GM23338 (cell line): ENCODE data around the gene SPCS2. TPM values are rescaled to one million over a fixed set of nuclear protein-coding genes. Genes with fewer than 3 reads are reported as not detected.

ENCODE experiments used
- ATAC-seq: fragments of 200-7000 bp; cut with Tn5 transposase; 3 replicates; pipeline ENCODE4 v1.9.1; 2020
- DNase-seq: peaks from one replicate; pipeline ENCODE4 v3.0.0-alpha.2; 2015; ENCODE audit warnings: low spot score
- H2AFZ ChIP-seq: fragments of 200-600 bp; sonication (generic); 2 replicates; pipeline ENCODE4 v1.8.0; 2016; ENCODE audit warnings: antibody characterized with exemption, mild to moderate bottlenecking, moderate library complexity
- H3F3A ChIP-seq: fragments of 200-600 bp; sonication (generic); replicated peaks from 2 replicates; pipeline ENCODE4 v1.8.0; 2017; ENCODE audit warnings: antibody characterized with exemption, mixed run types, low read depth
- H3K27ac ChIP-seq: fragments of 200-600 bp; sonication (generic); 2 replicates; pipeline ENCODE4 v1.6.1; 2016; ENCODE audit warnings: low read depth
- H3K27me3 ChIP-seq: fragments of 200-600 bp; sonication (generic); 2 replicates; pipeline ENCODE4 v1.8.0; 2016; ENCODE audit warnings: mild to moderate bottlenecking, mixed run types, moderate library complexity; ENCODE audit not compliant: insufficient read depth
- H3K36me3 ChIP-seq: fragments of 200-600 bp; sonication (generic); 2 replicates; pipeline ENCODE4 v1.8.0; 2016; ENCODE audit warnings: mild to moderate bottlenecking; ENCODE audit not compliant: insufficient read depth
- H3K4me1 ChIP-seq: fragments of 200-600 bp; sonication (generic); 2 replicates; pipeline ENCODE4 v1.8.0; 2016; ENCODE audit warnings: mild to moderate bottlenecking, moderate library complexity; ENCODE audit not compliant: insufficient read depth
- H3K4me2 ChIP-seq: fragments of 200-600 bp; sonication (generic); 2 replicates; pipeline ENCODE4 v1.7.1; 2017; ENCODE audit warnings: mixed run types
- H3K4me3 ChIP-seq: fragments of 200-600 bp; sonication (generic); 2 replicates; pipeline ENCODE4 v1.6.1; 2016; ENCODE audit warnings: mixed run types
- H3K79me2 ChIP-seq: fragments of 200-600 bp; sonication (generic); replicated peaks from 2 replicates; pipeline ENCODE4 v1.8.0; 2017; ENCODE audit warnings: mild to moderate bottlenecking; ENCODE audit not compliant: insufficient read depth
- H3K9me2 ChIP-seq: fragments of 200-600 bp; sonication (generic); 2 replicates; pipeline ENCODE4 v1.8.0; 2017; ENCODE audit not compliant: insufficient read depth
- H4K20me1 ChIP-seq: fragments of 200-600 bp; sonication (generic); replicated peaks from 2 replicates; pipeline ENCODE4 v1.8.0; 2017; ENCODE audit warnings: mild to moderate bottlenecking; ENCODE audit not compliant: insufficient read depth
- H3K27ac Mint-ChIP-seq: 2 replicates; pipeline ENCODE4 v1.8.0; 2020; ENCODE audit warnings: inconsistent platforms, mild to moderate bottlenecking, moderate library complexity, mixed read lengths
- H3K27me3 Mint-ChIP-seq: 3 replicates; pipeline ENCODE4 v1.8.0; 2022; ENCODE audit warnings: low read depth, mild to moderate bottlenecking, moderate library complexity, mixed read lengths, inconsistent platforms; ENCODE audit not compliant: insufficient read depth, poor library complexity
- H3K36me3 Mint-ChIP-seq: 3 replicates; pipeline ENCODE4 v1.8.0; 2021; ENCODE audit warnings: low read depth, mild to moderate bottlenecking, inconsistent platforms, moderate library complexity, mixed read lengths
- H3K4me1 Mint-ChIP-seq: 3 replicates; pipeline ENCODE4 v1.8.0; 2020; ENCODE audit warnings: mild to moderate bottlenecking, inconsistent platforms, mixed read lengths
- H3K4me3 Mint-ChIP-seq: 3 replicates; pipeline ENCODE4 v1.8.0; 2021; ENCODE audit warnings: moderate library complexity, mild to moderate bottlenecking, inconsistent platforms, mixed read lengths
- H3K9me3 Mint-ChIP-seq: 3 replicates; pipeline ENCODE4 v1.8.0; 2020; ENCODE audit warnings: moderate library complexity, mild to moderate bottlenecking, inconsistent platforms, mixed read lengths
- CREB1 ChIP-seq: fragments of 250-450 bp; sonication (Bioruptor Pico); IDR thresholded peaks from 2 replicates; pipeline ENCODE4 v1.5.0; 2020; ENCODE audit warnings: low read depth, mild to moderate bottlenecking, moderate library complexity
- EZH2 ChIP-seq: fragments of 200-600 bp; sonication (generic); IDR thresholded peaks from one replicate; pipeline ENCODE4 v1.8.0; 2017; ENCODE audit warnings: antibody characterized with exemption, mild to moderate bottlenecking, low read depth; ENCODE audit not compliant: unreplicated experiment
- JUNB ChIP-seq: IDR thresholded peaks from one replicate; pipeline ENCODE4 v1.6.1; 2016; ENCODE audit warnings: antibody characterized with exemption; ENCODE audit not compliant: unreplicated experiment
- POLR2AphosphoS5 ChIP-seq: IDR thresholded peaks from 2 replicates; pipeline ENCODE4 v1.6.1; 2016; ENCODE audit warnings: antibody characterized with exemption, low read depth
- ZNF331 ChIP-seq: fragments of 250-450 bp; sonication (Bioruptor Pico); IDR thresholded peaks from 2 replicates; pipeline ENCODE4 v1.5.0; 2020; ENCODE audit warnings: low read depth, mild to moderate bottlenecking, moderate library complexity
- polyA plus RNA-seq: library from polyadenylated mRNA; unstranded; fragments of >200 nt; fragmentation: Nextera tagmentation; extraction: Ambion mirVana; gene quantifications from 2 replicates; pipeline ENCODE4 v1.2.1, GENCODE V29; 2016
- total RNA-seq: library from RNA; depleted of rRNA; stranded (reverse); fragments of >200 nt; shearing (Covaris generic); gene quantifications from 2 replicates; pipeline ENCODE4 v1.2.3, GENCODE V29; 2014
- TF ChIP-seq, protein P1 (sequence below): fragments of 250-450 bp; sonication (Bioruptor Pico); IDR thresholded peaks from 2 replicates; pipeline ENCODE4 v1.5.0; 2020; ENCODE audit warnings: mild to moderate bottlenecking, moderate library complexity
- TF ChIP-seq, protein P2 (sequence below), 2 experiments: fragments of 200-600 bp in 1 of 2; sonication (generic) in 1 of 2; conservative IDR thresholded peaks; 2 replicates each; pipeline versions ENCODE4 v1.5.1 to v1.6.1; 2016 to 2017; ENCODE audit warnings: antibody characterized with exemption in 2 of 2, low read depth in 2 of 2, mild to moderate bottlenecking in 2 of 2, moderate library complexity in 1 of 2

Gene SPCS2
- total and polyA plus RNA-seq, 2 experiments from 2014 or later = 115 to 334 TPM

DNA sequence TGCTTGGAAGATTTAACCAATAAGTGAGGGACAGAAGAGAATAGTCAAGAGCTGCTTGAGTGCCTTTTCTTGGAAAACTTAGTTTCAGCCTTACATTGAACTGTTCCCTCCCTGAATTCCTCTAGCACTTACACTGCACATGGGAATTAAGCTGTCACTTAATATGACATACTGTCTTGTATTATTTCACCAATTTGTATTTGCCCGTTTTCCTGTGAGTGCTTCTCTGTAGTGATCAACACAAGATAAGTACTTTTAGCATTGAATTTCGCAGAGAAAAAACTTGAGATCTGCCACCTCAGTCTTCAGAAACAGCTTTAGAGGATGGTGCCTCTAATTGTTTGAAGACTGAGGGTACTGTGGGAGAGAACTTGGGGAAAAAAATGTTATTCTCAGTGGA is 3.7 kb downstream of the SPCS2 start:
- H3K27me3 Mint-ChIP-seq = peaks cover 6% of the 10 kb centered on the region

More for the DNA sequence above, 3.7 kb downstream of the SPCS2 start:
- no peak overlapping the region for H3K4me2 ChIP-seq
- H3K4me3 Mint-ChIP-seq = no peak overlapping the region
- no peaks in the 10 kb centered on the region for H3K9me2 ChIP-seq
- H3K4me1 Mint-ChIP-seq = peaks cover 7% of the 10 kb centered on the region; the same call in 2 of the 3 replicates
- no peaks in the 10 kb centered on the region for H3K27me3 ChIP-seq
- H3K4me3 ChIP-seq = no peak overlapping the region
- H3K4me1 ChIP-seq = peaks cover 12% of the 10 kb centered on the region; the same call in 1 of the 2 replicates
- DNase-seq (no peak), ATAC-seq (no peak)
- H3K36me3 Mint-ChIP-seq = no peaks in the 10 kb centered on the region; the same call in 2 of the 3 replicates
- H3K9me3 Mint-ChIP-seq = no peaks in the 10 kb centered on the region
- H3F3A ChIP-seq = no peaks in the 10 kb centered on the region
- H3K27ac ChIP-seq = no peak overlapping the region
- peaks cover 36% of the 10 kb centered on the region for H4K20me1 ChIP-seq
- TF ChIP-seq POLR2AphosphoS5 (no peak), CREB1 (CRISPR knock-in tag) (no peak), JUNB (no peak), ZNF331 (CRISPR knock-in tag) (no peak), EZH2 (no peak)
- TF ChIP-seq, protein P1, sequence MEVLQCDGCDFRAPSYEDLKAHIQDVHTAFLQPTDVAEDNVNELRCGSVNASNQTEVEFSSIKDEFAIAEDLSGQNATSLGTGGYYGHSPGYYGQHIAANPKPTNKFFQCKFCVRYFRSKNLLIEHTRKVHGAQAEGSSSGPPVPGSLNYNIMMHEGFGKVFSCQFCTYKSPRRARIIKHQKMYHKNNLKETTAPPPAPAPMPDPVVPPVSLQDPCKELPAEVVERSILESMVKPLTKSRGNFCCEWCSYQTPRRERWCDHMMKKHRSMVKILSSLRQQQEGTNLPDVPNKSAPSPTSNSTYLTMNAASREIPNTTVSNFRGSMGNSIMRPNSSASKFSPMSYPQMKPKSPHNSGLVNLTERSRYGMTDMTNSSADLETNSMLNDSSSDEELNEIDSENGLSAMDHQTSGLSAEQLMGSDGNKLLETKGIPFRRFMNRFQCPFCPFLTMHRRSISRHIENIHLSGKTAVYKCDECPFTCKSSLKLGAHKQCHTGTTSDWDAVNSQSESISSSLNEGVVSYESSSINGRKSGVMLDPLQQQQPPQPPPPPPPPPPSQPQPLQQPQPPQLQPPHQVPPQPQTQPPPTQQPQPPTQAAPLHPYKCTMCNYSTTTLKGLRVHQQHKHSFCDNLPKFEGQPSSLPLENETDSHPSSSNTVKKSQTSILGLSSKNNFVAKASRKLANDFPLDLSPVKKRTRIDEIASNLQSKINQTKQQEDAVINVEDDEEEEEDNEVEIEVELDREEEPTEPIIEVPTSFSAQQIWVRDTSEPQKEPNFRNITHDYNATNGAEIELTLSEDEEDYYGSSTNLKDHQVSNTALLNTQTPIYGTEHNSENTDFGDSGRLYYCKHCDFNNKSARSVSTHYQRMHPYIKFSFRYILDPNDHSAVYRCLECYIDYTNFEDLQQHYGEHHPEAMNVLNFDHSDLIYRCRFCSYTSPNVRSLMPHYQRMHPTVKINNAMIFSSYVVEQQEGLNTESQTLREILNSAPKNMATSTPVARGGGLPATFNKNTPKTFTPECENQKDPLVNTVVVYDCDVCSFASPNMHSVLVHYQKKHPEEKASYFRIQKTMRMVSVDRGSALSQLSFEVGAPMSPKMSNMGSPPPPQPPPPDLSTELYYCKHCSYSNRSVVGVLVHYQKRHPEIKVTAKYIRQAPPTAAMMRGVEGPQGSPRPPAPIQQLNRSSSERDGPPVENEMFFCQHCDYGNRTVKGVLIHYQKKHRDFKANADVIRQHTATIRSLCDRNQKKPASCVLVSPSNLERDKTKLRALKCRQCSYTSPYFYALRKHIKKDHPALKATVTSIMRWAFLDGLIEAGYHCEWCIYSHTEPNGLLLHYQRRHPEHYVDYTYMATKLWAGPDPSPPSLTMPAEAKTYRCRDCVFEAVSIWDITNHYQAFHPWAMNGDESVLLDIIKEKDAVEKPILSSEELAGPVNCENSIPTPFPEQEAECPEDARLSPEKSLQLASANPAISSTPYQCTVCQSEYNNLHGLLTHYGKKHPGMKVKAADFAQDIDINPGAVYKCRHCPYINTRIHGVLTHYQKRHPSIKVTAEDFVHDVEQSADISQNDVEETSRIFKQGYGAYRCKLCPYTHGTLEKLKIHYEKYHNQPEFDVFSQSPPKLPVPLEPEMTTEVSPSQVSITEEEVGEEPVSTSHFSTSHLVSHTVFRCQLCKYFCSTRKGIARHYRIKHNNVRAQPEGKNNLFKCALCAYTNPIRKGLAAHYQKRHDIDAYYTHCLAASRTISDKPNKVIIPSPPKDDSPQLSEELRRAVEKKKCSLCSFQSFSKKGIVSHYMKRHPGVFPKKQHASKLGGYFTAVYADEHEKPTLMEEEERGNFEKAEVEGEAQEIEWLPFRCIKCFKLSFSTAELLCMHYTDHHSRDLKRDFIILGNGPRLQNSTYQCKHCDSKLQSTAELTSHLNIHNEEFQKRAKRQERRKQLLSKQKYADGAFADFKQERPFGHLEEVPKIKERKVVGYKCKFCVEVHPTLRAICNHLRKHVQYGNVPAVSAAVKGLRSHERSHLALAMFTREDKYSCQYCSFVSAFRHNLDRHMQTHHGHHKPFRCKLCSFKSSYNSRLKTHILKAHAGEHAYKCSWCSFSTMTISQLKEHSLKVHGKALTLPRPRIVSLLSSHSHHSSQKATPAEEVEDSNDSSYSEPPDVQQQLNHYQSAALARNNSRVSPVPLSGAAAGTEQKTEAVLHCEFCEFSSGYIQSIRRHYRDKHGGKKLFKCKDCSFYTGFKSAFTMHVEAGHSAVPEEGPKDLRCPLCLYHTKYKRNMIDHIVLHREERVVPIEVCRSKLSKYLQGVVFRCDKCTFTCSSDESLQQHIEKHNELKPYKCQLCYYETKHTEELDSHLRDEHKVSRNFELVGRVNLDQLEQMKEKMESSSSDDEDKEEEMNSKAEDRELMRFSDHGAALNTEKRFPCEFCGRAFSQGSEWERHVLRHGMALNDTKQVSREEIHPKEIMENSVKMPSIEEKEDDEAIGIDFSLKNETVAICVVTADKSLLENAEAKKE (CRISPR knock-in tag) = no peak
- TF ChIP-seq, protein P2, sequence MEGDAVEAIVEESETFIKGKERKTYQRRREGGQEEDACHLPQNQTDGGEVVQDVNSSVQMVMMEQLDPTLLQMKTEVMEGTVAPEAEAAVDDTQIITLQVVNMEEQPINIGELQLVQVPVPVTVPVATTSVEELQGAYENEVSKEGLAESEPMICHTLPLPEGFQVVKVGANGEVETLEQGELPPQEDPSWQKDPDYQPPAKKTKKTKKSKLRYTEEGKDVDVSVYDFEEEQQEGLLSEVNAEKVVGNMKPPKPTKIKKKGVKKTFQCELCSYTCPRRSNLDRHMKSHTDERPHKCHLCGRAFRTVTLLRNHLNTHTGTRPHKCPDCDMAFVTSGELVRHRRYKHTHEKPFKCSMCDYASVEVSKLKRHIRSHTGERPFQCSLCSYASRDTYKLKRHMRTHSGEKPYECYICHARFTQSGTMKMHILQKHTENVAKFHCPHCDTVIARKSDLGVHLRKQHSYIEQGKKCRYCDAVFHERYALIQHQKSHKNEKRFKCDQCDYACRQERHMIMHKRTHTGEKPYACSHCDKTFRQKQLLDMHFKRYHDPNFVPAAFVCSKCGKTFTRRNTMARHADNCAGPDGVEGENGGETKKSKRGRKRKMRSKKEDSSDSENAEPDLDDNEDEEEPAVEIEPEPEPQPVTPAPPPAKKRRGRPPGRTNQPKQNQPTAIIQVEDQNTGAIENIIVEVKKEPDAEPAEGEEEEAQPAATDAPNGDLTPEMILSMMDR (conservative IDR thresholded peaks at IDR 0.05; ENCODE audit: low read depth in 2 of 2) = no peak
- H3K36me3 ChIP-seq = 0 out of 2 replicates have a peak, but pooled peaks cover 2% of the 10 kb centered on the region
- no peak overlapping the region for H2AFZ ChIP-seq
- H3K79me2 ChIP-seq = peaks cover 83% of the 10 kb centered on the region
- H3K27ac Mint-ChIP-seq = no peak overlapping the region
